RWPE2 (cell line): ENCODE data around the gene C3orf18.

Experiments
- ATAC-seq: fragments of 200-7000 bp; cut with Tn5 transposase; 3 replicates; pipeline ENCODE4 v1.9.1; 2021; ENCODE audit warnings: low read depth
- DNase-seq: peaks from one replicate; pipeline ENCODE4 v3.0.0-alpha.2; 2020; ENCODE audit warnings: low spot score
- H3K27ac ChIP-seq: fragments of 450-650 bp; 2 replicates; pipeline ENCODE4 v1.5.1; 2017; ENCODE audit warnings: mild to moderate bottlenecking; ENCODE audit not compliant: poor library complexity, severe bottlenecking
- H3K27me3 ChIP-seq: fragments of 250-450 bp; sonication (Bioruptor Pico); 2 replicates; pipeline ENCODE4 v1.5.1; 2021; ENCODE audit warnings: mild to moderate bottlenecking, moderate library complexity; ENCODE audit not compliant: insufficient read depth, poor library complexity, severe bottlenecking
- H3K36me3 ChIP-seq: fragments of 250-450 bp; sonication (Bioruptor Pico); 2 replicates; pipeline ENCODE4 v1.5.1; 2020; ENCODE audit warnings: low read depth, mild to moderate bottlenecking, moderate library complexity
- H3K4me1 ChIP-seq: fragments of 250-450 bp; sonication (Bioruptor Pico); 2 replicates; pipeline ENCODE4 v1.5.1; 2021; ENCODE audit warnings: mild to moderate bottlenecking, moderate library complexity; ENCODE audit not compliant: insufficient read depth, poor library complexity, severe bottlenecking
- H3K4me3 ChIP-seq: fragments of 250-450 bp; sonication (Bioruptor Pico); 2 replicates; pipeline ENCODE4 v1.5.1; 2021; ENCODE audit warnings: mild to moderate bottlenecking, moderate library complexity; ENCODE audit not compliant: severe bottlenecking
- H3K9me3 ChIP-seq: fragments of 250-450 bp; sonication (Bioruptor Pico); 2 replicates; pipeline ENCODE4 v1.5.1; 2021; ENCODE audit warnings: mild to moderate bottlenecking, moderate library complexity; ENCODE audit not compliant: severe bottlenecking
- CTCF ChIP-seq: fragments of 450-650 bp; IDR thresholded peaks from one replicate; pipeline ENCODE4 v1.5.1; 2017; ENCODE audit warnings: mild to moderate bottlenecking, moderate library complexity; ENCODE audit not compliant: poor library complexity, severe bottlenecking

The C3orf18 gene

DNA sequence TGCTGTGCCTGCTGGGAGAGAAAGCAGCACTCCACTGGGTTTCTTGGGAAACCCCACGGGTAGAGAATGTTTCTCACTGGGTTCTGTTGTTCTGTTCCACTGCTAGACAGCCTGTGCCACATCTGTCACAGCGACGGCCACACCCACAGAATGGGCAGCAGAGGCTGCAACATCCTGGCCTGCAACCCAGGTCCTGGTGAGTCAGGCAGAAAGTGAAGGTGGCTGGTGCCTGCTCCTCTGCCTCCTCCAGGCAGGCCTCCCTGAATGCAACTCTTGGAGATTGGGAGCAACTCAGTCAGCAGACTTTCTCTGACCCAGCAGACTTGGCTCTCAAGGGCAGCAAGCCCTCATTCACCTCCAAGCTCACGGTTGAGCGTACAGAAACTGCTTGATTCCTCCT is 13.0 kb downstream of the C3orf18 start:
- TF ChIP-seq CTCF = no peak
- DNase-seq (no peak), ATAC-seq (no peak)
- Histone ChIP-seq H3K4me1 (no peaks in the 10 kb centered on the region), H3K27me3 (no peaks in the 10 kb centered on the region), H3K9me3 (no peaks in the 10 kb centered on the region), H3K36me3 (no peaks in the 10 kb centered on the region), H3K4me3 (no peak overlapping the region), H3K27ac (no peak overlapping the region)

DNA sequence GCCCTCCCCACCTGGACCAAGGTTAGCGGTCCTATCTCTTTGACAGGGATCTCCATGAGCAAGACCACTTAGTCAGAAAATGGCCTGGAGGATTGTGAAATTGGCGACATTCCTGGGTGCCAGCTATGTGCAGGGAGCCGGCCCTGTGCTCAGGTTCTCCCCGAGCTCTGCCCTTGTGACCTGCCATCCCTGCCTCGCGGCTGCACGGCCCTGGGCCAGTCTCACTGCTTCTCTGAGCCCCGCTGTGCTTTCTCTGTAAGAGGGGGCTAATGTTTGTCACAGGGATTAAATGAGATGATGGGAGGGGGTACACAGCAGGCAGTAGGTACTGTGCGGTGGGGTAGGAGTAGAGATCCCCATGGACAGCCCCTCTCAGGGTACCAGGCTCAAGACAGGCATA is 14.9 kb downstream of the C3orf18 start:
- no peaks in the 10 kb centered on the region for H3K27me3 ChIP-seq

DNA sequence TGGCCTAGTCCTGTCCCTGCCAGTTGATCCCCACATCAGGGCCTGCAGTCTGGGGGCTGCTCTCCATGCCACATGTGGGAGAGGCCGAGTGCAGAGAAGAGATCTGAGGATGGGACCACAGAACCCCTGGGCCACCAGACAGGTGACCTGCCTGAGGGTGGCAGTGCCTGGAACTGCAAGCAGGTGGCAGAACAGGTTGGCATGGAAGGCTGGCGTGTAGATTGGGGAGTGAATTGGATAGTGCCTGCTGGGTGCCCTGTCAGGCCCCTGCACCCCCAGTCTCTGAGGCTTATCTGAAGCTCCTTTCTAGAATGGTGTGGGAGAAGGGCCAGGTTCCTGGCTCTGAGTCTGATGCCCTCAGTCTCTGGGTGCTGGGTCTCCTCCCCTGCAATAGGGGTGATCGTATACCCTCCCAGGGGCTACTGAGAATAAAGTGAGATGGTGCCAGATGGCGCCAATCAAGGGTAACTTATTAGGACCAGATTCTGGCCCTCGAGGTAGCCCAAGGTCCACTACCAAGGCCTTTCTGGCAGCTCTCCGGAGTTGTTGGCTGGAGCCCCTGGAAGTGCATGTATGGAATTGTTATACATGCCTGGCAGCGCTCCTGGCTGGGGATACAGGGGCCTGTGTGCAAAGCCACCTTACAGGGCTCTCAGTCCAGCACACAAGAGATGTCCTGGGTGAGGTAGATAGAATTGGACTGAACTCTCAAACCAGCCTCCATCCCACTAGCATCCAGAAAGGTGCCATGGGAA is 15.7 kb downstream of the C3orf18 start:
- Histone ChIP-seq H3K4me3 (no peak overlapping the region), H3K27ac (no peak overlapping the region), H3K4me1 (no peaks in the 10 kb centered on the region), H3K36me3 (no peaks in the 10 kb centered on the region), H3K9me3 (no peaks in the 10 kb centered on the region), H3K27me3 (no peaks in the 10 kb centered on the region)
- DNase-seq (no peak), ATAC-seq (0 out of 3 replicates have a peak, but pooled peaks have one; percentile 16)
- peak; percentile 7 for TF ChIP-seq CTCF

More for the DNA sequence above, 14.9 kb downstream of the C3orf18 start:
- TF ChIP-seq CTCF = no peak
- Histone ChIP-seq H3K36me3 (no peaks in the 10 kb centered on the region), H3K4me3 (no peak overlapping the region), H3K4me1 (no peaks in the 10 kb centered on the region), H3K9me3 (no peaks in the 10 kb centered on the region), H3K27ac (no peak overlapping the region)
- ATAC-seq (no peak), DNase-seq (no peak)

DNA sequence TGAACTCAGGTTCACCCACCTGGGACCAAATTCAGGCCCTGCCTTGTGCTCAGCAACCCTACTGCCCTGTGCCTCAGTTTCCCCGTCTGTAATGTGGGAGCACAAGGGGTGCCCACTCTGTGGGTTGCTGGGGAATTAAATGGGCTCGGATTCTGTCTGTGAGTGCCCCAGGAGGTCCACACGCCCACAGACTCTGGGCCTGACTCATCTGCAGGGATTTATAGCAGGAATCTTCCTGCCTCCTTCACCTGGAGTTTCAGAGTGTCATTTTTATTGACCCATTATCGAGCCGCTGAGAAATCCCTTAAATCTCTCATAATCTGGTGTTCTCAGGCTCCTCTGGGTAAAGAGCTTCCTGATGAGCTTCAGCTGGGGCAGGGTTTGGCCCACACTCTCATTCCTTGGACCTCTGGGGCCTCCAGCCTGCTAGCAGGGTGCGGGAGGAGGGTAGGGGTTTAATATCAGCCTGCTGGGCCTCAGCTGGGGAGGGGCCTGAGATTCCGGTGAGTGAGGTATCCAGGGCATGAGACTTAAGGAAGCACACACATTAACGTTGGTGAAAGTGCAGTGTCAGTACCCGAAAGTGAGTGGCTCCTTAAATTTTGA is 16.4 kb downstream of the C3orf18 start:
- H3K4me3 ChIP-seq = no peak overlapping the region
- ATAC-seq (peak; percentile 21; the same call in 1 of the 3 replicates), DNase-seq (no peak)
- H3K4me1 ChIP-seq = no peaks in the 10 kb centered on the region
- TF ChIP-seq CTCF = no peak
- H3K36me3 ChIP-seq = no peaks in the 10 kb centered on the region
- H3K27me3 ChIP-seq = no peaks in the 10 kb centered on the region
- no peaks in the 10 kb centered on the region for H3K9me3 ChIP-seq
- no peak overlapping the region for H3K27ac ChIP-seq
